Body of pancreas (tissue), 4 donors: ENCODE results near the gene TCN2.

ENCODE experiments used
- POLR2A ChIP-seq, 3 donors: fragments of 450-650 bp; IDR thresholded peaks; one replicate each; pipeline ENCODE4 v1.6.1; 2016; ENCODE audit warnings: antibody characterized with exemption in 3 of 3, mild to moderate bottlenecking in 2 of 3
- TF ChIP-seq, protein P1 (sequence below), 7 experiments: fragments of 450-650 bp in 4 of 7; fragments of 200-600 bp in 3 of 7; sonication (generic) in 3 of 7; IDR thresholded peaks; one replicate each; pipeline ENCODE4 v1.5.1; 2016 to 2019; ENCODE audit warnings: antibody characterized with exemption in 7 of 7

DNA sequence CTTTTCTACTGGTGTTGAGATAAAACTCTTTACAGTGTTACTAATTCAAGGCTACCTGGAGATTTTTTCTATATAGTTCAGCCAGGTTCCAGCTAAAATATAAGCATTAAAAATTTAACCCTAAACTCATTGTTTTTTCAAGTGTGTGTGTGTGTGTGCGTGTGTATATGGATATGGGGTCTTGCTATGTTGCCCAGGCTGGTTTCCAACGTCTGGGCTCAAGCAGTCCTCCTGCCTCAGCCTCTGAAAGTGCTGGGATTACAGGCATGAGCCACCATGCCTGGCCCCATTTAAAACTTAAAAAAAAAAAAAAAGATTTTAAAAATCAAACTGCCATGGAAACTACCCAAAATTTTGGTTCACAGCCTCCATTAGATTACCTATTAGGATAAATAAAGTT is 10.8 kb upstream of the TCN2 start:
- TF ChIP-seq, protein P1, sequence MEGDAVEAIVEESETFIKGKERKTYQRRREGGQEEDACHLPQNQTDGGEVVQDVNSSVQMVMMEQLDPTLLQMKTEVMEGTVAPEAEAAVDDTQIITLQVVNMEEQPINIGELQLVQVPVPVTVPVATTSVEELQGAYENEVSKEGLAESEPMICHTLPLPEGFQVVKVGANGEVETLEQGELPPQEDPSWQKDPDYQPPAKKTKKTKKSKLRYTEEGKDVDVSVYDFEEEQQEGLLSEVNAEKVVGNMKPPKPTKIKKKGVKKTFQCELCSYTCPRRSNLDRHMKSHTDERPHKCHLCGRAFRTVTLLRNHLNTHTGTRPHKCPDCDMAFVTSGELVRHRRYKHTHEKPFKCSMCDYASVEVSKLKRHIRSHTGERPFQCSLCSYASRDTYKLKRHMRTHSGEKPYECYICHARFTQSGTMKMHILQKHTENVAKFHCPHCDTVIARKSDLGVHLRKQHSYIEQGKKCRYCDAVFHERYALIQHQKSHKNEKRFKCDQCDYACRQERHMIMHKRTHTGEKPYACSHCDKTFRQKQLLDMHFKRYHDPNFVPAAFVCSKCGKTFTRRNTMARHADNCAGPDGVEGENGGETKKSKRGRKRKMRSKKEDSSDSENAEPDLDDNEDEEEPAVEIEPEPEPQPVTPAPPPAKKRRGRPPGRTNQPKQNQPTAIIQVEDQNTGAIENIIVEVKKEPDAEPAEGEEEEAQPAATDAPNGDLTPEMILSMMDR (IDR thresholded peaks at IDR 0.05): no peak
- no peak for TF ChIP-seq POLR2A (IDR thresholded peaks at IDR 0.05)
